ENCODE results near the gene INHA.

DNA sequence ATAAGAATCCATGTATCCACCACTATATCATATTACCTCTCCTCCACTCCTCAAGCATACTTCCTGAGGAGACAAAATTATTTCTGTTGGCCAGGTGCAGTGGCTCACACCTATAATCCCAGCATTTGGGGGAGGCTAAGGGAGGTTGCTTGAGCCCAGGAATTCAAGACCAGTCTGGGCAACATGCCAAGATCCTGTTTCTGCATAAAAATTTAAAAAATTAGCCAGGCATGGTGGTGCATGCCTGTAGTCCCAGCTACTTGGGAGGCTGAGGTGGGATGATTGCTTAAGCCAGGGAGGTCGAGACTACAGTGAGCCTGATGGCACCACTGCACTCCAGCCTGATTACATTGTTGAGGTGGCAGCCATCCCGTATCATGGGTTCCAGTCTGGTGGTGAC, 9.2 kb downstream of the INHA start:
- TF ChIP-seq, protein P1, sequence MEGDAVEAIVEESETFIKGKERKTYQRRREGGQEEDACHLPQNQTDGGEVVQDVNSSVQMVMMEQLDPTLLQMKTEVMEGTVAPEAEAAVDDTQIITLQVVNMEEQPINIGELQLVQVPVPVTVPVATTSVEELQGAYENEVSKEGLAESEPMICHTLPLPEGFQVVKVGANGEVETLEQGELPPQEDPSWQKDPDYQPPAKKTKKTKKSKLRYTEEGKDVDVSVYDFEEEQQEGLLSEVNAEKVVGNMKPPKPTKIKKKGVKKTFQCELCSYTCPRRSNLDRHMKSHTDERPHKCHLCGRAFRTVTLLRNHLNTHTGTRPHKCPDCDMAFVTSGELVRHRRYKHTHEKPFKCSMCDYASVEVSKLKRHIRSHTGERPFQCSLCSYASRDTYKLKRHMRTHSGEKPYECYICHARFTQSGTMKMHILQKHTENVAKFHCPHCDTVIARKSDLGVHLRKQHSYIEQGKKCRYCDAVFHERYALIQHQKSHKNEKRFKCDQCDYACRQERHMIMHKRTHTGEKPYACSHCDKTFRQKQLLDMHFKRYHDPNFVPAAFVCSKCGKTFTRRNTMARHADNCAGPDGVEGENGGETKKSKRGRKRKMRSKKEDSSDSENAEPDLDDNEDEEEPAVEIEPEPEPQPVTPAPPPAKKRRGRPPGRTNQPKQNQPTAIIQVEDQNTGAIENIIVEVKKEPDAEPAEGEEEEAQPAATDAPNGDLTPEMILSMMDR (IDR thresholded peaks at IDR 0.05): no peak
- no peak for TF ChIP-seq POLR2A (IDR thresholded peaks at IDR 0.05)

Data from adrenal gland (tissue), 5 donors.